H1 (cell line): Measurements from ENCODE around the gene SLIT3.

Source experiments
- CEBPB ChIP-seq: IDR thresholded peaks from 2 replicates; pipeline ENCODE4 v1.6.1; 2012; ENCODE audit warnings: low read depth, low read length
- EZH2 ChIP-seq: fragments of 200-600 bp; sonication (generic); IDR thresholded peaks from 2 replicates; pipeline ENCODE4 v1.7.1; 2012; ENCODE audit warnings: low read depth, mild to moderate bottlenecking, moderate library complexity, low read length, inconsistent platforms; ENCODE audit not compliant: severe bottlenecking
- TAF1 ChIP-seq: IDR thresholded peaks from 2 replicates; pipeline ENCODE4 v1.6.1; 2011; ENCODE audit warnings: mild to moderate bottlenecking, low read depth, low read length

- no peak for TF ChIP-seq CEBPB
- no peak for TF ChIP-seq EZH2
- TF ChIP-seq TAF1: no peak
These were observed 588.5 kb downstream of the SLIT3 start for GRCh38 chr5:168712280-168712924.
